ENCODE measurements around the gene HADHA.
A peak's percentile ranks its signal among the peaks of the same experiment; 100 is the strongest.

HADHA gene

GRCh38 chr2:26243470-26244308 is 743 bp downstream of the HADHA start:
- peak; percentile 55 for FAIRE-seq

GRCh38 chr2:26241928-26242436 is 2.5 kb downstream of the HADHA start:
- no peak for FAIRE-seq

- FAIRE-seq: no peak
Observed at GRCh38 chr2:26238311-26238958, 6.0 kb downstream of the HADHA start.

GRCh38 chr2:26237868-26238267 is 6.6 kb downstream of the HADHA start:
- FAIRE-seq: no peak

- no peak for FAIRE-seq
Observed at GRCh38 chr2:26235089-26235488, 9.3 kb downstream of the HADHA start.

- FAIRE-seq: peak; percentile 27
Observed at GRCh38 chr2:26230806-26231205, 13.6 kb downstream of the HADHA start.

GRCh38 chr2:26229595-26229994 is 14.8 kb downstream of the HADHA start:
- no peak for FAIRE-seq

GRCh38 chr2:26224095-26224494 is 20.3 kb downstream of the HADHA start:
- FAIRE-seq: no peak

GRCh38 chr2:26223018-26223417 is 21.4 kb downstream of the HADHA start:
- no peak for FAIRE-seq

GRCh38 chr2:26217720-26218119 is 26.7 kb downstream of the HADHA start:
- FAIRE-seq: no peak

- no peak for FAIRE-seq
Observed at GRCh38 chr2:26216587-26216986, 27.8 kb downstream of the HADHA start.

GRCh38 chr2:26215833-26216232 is 28.6 kb downstream of the HADHA start:
- FAIRE-seq: no peak

- FAIRE-seq: no peak
Observed at GRCh38 chr2:26214759-26215158, 29.7 kb downstream of the HADHA start.

- no peak for FAIRE-seq
Observed at GRCh38 chr2:26212011-26212410, 32.4 kb downstream of the HADHA start.

GRCh38 chr2:26203906-26204305 is 40.5 kb downstream of the HADHA start:
- FAIRE-seq: no peak

GRCh38 chr2:26202981-26203490 is 41.4 kb downstream of the HADHA start:
- no peak for FAIRE-seq

- no peak for FAIRE-seq
Observed at GRCh38 chr2:26197516-26197915, 46.9 kb downstream of the HADHA start.

- no peak for FAIRE-seq
Observed at GRCh38 chr2:26196683-26197418, 47.6 kb downstream of the HADHA start.

- no peak for FAIRE-seq
Observed at GRCh38 chr2:26195040-26195984, 49.1 kb downstream of the HADHA start.

- no peak for FAIRE-seq
Observed at GRCh38 chr2:26193578-26194231, 50.7 kb downstream of the HADHA start.
